OCI-LY3 (cell line): ENCODE data around the gene ESYT2.

Source experiments
- CTCF ChIP-seq: fragments of 200-600, 300-600 bp; sonication (generic); IDR thresholded peaks from 2 replicates; pipeline ENCODE4 v1.5.1; 2014; ENCODE audit warnings: antibody characterized with exemption, low read length, low read depth
- EZH2phosphoT487 ChIP-seq: fragments of 200-600 bp; shearing (Covaris generic); IDR thresholded peaks from 2 replicates; pipeline ENCODE4 v1.6.1; 2018; ENCODE audit warnings: antibody characterized with exemption, mixed run types, low read depth

DNA sequence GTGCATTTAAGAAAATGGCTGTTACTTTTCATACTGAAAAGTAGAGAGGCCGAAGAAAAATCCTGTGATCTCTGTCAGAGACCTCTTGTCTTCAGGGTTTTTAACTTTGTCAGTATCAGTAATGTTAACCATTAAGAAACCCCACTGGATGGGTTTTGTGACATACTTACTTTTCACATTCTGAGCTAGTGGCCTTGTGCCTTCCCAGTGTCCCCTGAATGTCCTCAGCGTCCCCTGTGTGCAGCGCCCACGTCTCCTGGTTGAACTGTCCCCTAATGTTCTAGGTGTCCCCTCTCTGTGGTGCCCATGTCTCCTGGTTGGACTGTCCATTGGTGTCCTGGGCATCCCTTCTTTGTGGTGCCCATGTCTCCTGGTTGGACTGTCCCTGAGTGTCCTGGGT, 36.7 kb upstream of the ESYT2 start:
- TF ChIP-seq CTCF (no peak), EZH2phosphoT487 (no peak)
